Stimulated activated CD4-positive, alpha-beta T cell treated with anti-CD3 and anti-CD28 coated beads, TNF-alpha, amount 100 ng/mL, for 1 hour (primary cell): ENCODE measurements around the gene ETV3.
"Not testable (repeated sequence)": the region's sequence is repeated elsewhere in the genome, so short reads cannot be mapped to it uniquely, and the experiment has no call there.

Experiments
- DNase-seq, 3 donors: peaks; one replicate each; pipeline ENCODE4 v3.0.0-alpha.2; 2020; ENCODE audit warnings: low read depth in 3 of 3, low spot score in 1 of 3

ETV3 gene

DNA sequence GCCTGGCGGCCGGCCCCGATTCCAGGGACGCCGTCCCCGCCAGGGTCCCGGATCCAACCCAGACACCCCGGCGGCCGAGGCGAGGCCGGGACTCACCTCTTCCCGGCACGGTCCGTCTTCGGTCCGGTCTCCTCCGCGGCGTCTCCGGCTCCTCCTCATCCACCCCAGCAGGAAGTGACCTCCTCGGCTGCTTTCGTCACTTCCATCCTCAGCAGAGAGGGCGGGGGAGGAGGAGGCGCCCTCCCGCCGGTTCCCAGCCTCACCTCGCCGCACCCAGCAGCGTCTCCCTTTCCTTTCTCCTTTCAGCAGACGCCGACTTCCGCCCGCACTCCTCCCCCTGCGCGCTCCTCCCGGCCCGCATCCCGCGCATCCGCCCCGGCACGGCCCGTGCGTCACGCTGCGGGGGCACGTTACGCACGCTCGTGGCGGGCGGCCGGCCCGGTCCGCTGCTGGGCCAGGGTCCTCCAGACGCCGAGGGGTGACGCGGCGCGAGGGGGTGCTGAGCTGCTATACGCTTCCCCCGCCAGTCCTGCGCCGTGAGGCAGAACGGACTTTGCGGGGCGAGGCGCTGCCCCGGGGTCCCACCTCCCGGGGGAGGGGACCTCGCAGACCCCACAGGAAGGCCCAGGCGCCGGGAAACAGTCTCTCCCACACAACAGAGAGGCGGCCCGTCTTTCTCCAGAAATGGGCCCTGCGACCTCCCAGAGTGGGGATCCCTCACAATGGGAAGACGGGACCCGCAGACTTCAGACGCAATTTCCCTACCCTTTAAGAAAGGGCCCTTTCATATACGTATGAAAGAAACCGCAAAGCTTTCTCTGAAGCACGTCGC is at the start of gene ETV3:
TSS of gene ETV3 (minus strand) at position 176 of the 832 bp plus-strand sequence. CDS start 2,043 bp downstream, outside the sequence.
- peak; percentile 54 to 60 (median 59) for DNase-seq

DNA sequence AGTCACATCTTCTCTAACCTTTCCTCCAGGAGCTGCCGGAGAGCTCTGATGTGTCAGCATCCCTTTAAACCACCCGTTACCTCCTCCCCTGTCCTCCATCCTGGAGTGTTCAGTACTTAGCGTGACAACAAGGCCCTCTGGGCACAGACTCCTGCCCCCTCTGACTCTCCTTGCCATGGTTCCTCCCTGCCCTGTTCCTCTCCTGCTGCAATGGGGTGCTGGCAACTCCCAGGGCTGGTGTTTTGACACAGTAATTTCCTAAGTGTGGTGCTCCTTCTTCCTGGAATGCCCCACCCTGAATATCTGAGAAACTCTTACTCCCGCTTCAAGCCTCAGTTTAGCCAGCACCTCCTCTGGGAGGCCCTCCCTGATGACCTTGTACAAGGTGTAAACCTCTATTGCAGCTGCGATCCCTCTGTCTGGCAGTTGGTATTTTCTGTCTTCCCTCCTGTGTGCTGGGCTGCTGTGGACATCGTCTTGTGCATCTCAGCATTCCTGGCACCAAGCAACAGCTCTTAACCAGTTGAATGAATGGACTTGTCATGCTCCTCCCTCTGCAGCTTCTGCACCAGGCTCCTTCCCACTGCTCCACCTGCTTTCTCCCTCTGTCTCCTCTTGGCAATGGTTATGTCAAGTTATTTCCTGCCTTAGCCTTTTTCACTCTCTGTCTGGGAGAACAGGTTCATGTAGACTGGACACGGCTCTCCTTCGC is 48.2 kb upstream of the ETV3 start:
- DNase-seq, result no peak

DNA sequence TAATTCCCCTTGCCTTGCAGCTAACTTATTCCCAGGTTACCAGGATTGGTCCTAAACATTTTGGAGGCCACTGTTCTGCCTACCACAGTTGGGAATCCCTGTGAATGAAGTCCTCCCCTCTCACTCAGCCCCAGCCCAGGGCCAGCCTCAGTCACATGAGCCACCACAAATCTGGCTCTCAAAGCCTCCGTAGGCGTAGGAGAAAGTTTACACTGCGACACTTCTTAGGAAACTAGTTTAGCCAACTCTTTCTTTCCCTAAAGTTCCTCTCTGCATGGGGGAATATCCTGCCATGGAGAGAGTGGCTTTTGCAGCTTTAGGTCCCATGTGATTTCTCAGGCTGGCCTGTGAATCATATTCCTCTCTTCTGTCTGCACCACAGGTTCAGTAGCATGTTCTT is 45.7 kb upstream of the ETV3 start:
- DNase-seq, result no peak

DNA sequence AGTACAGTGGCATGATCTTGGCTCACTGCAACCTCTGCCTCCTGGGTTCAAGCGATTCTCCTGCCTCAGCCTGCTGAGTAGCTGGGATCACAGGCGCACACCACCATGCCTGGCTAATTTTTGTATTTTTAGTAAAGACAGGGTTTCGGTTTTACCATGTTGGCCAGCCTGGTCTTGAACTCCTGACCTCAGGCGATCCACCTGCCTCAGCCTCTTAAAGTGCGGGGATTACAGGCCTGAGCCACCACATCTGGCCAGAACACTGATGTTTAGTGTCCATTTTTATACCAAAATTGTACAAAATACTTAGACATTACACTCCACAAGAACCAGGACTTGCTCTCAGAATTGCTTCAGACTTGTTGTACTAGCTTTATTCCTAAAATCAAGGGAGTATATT is 44.2 kb upstream of the ETV3 start:
- not testable (repeated sequence) for DNase-seq

DNA sequence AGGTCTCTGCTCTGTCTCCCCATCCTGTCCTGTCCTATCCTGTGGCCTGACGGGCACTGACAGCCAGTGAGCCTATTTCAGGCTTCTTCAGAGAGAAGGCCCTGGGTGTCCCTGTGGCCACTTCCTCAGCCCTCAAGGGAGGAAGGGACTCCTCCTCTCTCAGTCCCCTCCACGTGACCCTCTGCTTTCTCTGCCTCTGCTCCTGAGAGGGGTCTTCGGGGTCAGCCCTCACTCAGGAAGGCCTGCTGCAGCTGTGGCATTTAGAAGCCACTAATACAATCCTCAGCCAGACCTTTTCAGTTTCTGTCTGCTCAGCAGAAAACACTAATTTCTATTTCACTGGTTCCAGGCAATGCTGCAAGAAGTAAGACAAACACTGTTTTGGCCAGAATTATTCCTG is 43.6 kb upstream of the ETV3 start:
- no peak for DNase-seq

DNA sequence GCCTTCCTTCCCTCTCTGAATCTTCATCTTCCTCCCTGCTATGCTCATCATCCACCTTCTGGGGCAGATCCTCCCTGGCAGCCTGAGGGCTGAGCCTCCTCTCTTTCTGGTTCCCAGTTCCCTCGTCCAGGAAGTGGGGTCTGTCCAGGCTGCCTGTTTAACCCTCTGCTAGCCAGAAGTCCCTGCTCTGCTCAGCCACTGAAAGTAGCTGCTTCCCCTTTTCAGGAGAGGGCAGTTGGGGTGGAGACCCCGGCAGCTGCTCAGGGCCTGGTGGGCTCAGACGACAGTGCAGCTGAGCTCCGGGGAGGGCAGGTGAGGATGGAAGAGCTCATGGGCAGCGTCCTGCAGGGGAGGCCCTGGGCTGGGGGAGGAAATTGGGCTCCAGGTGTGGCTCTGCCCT is 43.1 kb upstream of the ETV3 start:
- no peak for DNase-seq

DNA sequence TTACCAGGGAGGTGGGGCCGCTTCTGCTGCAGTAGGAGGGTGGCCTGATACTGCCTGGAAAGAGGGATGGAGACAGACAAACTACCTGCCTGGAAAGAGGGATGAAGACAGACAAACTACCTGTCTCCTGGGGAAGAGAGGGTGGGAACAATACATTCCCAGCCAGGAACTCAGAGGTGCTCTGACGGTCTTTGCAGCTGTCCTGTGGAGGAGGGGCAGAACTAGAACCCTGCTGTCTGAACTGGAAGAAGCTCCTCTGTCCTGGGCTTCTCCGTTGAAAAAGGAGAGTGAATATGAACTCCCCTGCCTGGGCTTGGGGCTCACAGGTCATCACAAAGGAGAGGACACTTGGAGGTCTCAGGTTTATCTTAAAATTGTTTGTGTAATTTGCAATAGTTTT is 40.3 kb upstream of the ETV3 start:
- DNase-seq, result no peak

DNA sequence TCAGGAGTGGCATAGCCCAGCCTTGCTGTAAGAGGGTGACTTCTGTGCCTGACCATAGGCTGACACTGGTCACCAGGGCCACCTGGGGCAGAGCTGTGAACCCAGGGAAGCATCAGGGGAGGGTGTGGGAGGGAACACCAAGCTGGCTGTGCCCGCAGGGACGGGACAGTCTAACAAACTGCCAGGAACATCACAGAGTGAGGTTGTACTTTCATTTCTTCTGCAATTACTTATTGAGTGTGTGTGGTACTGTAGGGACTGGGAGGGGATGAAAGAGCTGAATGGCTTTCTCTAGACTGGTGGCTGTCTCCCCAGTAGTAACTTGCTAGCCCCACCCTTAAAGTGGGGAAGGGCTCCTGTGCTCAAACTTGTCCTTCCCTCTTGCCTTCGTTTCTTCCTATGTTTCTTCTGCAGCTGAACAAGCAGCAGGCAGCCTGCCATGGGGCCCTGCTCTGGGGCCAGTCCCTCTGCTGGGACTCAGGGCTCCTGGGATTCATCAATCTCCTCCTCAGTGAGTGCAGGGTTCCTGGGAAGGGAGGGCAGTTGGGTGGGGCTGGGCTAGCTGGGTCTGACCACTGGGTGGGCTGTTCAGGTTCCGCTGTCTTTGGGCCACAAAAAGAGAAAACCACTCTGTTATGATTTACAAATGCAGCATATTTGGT is 39.7 kb upstream of the ETV3 start:
- DNase-seq, result no peak

DNA sequence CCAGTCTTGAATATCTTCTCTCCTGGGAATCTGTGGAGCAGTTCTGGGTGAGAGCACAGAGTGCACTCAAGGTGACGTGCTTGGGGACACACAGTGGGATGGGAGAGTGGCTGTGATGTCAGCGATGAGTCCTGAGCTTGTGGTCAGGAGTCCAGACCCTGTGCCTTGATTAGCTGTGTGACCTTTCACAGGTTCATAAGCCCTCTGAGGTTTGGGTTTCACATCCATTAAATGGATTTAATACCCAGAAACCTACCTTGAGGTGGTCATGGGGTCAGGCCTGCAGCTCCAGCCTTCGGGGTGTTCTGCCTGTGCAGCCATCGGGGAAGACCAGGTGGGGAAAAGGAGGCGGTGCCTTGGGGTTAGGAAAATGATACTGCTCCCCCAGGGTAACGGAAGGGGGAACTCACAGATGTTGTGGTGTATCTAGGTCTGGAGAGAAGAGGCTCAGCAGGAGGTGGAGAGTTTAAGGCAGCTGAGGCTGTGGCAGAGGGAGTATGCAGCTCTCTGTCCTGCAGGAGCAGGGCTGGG is 38.5 kb upstream of the ETV3 start:
- no peak for DNase-seq

DNA sequence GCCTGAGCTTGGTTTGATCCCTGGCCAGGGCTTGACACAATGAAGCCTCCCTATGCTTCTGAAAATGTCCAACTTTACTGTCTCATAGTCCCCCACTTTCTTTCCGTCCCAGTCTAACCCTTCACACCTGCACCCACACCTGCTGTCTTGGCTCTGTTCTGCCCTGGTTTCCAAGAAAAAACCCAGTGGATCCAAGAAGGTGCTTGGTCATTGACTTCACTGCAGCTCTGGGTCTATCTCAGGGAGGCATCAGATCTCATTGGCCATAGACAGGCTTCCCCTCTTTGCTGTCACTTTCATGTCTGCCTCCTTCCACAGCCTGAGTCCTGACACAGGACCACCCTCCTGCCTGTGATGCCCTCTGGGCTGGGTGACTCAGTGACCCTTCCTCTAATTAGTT is 37.8 kb upstream of the ETV3 start:
- no peak for DNase-seq

DNA sequence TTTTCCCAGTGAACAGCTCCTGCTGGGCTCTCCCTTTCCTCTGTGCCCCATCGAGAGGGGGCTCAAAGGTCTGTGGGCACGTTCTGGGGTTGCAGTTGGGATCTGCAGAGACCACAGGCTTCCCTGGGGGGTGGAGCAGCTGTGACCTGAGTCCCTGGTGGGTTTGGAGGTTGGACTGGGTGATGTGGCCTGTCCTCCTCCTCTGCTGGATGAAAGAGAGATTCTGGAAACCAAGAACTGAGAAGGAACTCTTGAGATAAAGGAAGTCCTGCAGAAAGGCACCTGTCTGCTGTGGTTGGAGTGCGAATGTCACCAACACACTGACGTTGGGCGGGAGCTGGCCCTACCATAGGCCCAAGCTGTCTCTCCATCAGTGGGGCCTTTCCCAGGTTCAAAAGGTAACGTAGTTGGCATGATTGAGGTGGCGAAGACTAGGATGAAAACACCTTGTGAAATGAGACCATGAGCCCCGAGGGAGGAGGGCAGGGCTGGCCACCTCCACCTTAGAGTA is 35.8 kb upstream of the ETV3 start:
- DNase-seq, result no peak

DNA sequence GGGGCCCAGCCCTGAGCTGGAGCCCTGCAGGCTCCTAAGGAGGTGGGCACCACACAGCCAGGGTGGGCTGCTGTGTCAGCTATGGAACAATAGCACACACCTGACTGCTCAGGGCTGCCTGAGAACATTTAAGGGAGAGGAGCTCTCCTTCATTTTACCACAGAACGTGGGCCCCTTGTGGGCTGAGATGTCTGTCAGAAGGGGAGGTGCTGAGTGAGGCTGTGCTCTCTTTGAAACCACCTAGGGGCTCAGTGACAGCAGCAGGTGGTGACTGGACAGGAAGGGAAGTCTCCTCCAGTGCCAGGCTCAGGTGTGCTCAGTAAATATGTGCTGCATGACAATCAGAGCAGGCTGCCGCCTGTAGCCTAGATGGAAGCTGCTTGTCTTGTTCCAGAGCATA is 35.0 kb upstream of the ETV3 start:
- not testable (repeated sequence) for DNase-seq

DNA sequence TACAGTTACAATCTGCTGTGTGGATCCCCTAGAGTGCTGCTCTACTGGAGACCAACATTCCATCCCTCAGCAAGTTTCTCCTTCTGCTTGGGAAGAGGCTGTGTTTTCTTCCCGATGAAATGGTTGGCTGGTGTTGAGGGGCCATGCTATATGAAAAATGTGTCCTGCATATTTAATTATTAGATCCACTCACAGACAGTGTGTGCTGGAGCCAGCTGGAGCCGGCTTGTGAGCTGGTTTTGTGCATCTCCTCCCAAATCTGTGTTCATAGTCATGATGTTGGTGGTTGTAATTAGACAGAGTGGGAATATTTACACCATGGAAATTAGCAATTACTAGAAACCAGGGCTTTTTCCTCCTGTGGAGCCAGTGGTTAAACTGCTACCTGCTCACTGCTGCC is 34.4 kb upstream of the ETV3 start:
- not testable (repeated sequence) for DNase-seq

DNA sequence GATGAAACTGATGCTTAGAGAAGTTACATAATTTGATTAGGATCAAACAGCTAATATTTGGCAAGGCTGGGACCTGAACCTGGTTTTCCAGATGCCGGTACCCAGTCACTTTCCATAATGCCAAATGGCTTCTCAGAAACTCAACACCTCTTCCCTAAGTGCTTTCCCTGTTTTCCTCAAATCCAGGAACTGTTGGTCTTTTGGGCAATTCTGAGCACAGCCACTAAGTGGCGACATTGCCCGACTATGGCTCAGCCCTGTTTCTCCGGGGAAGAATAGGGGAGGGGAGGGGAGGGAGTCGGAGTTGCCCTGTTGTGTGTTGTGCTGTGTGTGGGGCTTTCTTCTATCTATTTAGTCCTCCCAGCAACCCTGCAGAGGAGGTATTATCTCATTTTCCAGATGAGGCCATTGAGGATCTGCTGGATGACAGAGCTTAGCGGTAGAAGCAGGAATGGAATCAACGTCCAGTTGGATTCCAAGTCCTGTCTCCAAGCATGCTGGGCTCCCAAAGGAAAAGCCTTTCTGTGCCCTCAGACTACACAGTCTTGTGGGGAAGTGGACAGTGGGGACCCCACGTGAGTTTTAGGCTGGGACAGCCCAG is 33.8 kb upstream of the ETV3 start:
- DNase-seq, result not testable (repeated sequence)

DNA sequence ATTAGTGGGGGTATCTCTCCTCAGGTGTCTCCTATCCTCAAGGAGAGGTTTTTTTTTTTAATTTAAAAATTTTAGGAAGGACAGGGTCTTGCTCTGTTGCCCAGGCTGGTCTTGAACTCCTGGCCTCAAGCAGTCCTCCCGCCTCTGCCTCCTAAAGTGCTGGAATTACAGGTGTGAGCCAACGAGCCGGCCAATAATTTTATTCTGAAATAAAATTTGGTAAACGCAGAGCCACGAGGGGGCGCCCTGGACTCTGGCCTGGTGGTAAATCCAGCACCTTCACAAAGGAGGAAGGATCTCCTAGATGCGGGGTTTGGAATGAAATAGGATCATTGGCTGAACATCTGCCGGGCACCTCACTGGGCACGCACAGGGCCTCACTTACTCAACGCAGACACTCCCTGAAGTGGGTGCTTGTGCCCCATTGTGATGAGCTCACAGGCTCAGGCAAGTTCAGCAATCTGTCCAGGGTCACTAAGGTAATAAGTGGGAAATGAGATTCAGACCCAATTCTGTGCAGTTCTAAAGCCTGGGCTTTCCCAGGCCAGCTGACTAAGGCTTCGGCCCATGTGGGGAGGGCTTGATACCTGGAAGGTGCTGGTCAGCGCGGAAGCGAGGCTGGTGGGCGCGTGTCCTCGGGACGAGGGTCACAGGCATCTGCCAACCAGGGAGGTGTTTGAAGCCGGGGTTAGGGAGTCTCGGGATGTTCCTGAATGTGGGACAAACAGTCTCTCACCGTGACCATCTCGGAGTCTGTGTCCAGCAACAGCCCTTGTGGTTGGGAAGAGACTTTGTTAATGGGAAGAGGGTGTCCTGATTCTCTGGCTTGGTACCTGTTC is 32.7 kb upstream of the ETV3 start:
- peak in 1 of 3 donors; percentile 20 for DNase-seq

DNA sequence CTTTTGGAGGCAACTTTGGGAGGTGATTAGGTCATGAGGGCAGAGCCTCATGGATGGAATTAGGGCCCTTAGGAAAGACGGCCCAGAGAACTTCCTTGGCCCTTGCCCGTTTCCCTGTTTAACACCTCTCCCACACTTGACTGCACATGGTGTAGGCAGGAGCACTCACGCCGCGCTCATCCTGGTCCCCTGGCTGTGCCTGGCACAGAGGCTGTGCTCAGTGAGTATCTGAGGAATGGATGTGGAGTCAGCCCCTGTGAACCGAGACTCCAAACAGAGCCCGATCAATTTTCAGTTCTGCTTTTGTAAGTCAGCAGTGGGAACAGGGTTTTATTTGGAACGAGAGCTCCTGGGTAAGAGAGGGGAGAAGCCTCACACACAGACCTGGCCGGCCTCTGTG is 29.8 kb upstream of the ETV3 start:
- no peak for DNase-seq

DNA sequence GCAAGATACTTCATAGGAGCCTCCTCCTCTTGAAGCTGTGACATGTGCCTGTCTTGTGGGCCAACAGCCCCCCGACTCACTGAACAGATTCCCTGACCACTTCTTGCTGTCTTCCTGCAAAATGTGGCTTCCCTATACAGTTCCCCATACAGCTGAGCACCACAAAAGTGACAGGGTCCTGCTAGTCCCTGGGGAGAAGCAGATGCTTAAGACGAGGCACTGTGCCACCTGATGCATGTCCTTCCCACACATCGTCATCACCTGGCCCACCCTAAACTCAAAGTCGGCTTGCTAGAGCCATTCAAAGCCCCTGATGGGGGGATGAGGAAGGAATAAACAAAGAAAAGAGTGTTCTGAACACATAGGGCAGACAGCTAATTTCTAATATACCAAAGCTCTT is 29.2 kb upstream of the ETV3 start:
- DNase-seq, result no peak

DNA sequence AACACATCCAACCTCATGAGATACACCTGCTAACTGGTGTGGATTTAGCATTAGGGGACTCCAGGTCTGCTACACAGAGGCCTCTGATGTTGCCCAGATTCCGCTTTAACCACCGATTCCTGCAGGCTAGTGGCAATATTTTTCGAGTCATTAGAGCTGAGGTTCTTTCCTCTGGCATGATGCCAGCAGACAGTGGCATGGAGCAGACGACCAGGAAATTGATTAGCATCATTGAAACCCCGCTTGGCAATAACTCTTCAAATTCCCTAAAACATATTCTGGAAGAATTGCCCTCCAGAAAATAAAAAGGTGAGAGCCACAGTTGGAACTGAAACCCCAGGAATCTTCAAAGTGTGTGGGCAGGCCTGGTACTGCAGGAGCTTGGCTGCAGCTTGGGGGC is 28.4 kb upstream of the ETV3 start:
- DNase-seq, result no peak

DNA sequence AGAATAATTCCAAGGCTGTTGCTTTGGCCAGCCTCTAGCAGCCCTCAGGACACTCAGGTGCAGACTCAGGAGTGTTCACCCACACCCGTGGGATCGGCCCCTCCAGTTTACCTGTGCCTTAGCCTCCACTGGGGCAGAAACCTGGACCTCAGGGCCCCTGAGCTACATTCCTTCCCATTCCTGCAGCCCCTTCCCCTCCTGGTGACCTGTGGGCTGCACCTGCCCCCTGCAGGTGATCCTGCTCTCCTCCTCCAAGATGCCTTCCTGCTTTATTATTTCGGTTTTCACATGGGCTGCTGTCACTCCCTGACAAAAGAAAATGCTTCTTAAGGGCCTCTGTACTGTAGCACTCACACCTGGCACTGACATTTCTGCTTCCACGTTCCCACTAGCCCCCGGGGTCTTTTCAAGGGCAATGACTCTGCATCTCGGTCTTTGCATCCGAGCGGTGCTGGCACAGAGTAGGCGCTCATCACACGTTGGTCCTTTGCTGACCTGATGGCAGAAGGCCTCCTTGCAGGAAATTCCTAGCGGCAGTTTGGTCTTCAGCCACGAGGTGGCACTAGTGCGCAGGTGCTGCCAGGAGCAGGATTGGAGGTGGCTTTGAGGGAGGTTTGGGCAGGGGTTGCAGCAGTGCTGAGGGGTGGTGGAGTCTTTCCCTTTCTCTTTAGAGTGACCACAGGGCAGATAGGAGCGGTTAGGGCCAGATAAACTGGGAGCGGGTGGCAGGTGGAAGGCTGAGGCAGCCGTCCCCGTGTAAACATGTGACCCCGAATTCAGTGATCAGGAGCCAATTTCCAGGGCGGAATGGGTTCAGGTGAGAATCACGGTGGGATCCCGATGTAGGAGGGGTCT is 25.3 kb upstream of the ETV3 start:
- DNase-seq, result peak; percentile 13 to 61 (median 34)
